ENCODE measurements around the gene APOC3. TPM values are rescaled to one million over a fixed set of nuclear protein-coding genes. Genes with fewer than 3 reads are reported as not detected.

The APOC3 gene
- total RNA-seq, 3 donors from 2014 or later = not detected

- intact Hi-C loops (cut with DNase I; ENCODE audit: low total_unique reads) = no loop called here
- no peak for DNase-seq (ENCODE audit: low spot score in 2 of 2)
- Histone ChIP-seq H3K27me3 (no peaks in the 10 kb centered on the region), H3K36me3 (no peaks in the 10 kb centered on the region), H3K4me1 (no peaks in the 10 kb centered on the region), H3K9me3 (no peaks in the 10 kb centered on the region), H3K27ac (no peak overlapping the region), H3K4me3 (no peak overlapping the region)
- TF ChIP-seq POLR2AphosphoS5 (IDR thresholded peaks at IDR 0.05) (no peak), CTCF (IDR thresholded peaks at IDR 0.05) (no peak), POLR2A (IDR thresholded peaks at IDR 0.05) (no peak)
Observed at GRCh38 chr11:116825434-116825833, 4.3 kb upstream of the APOC3 start.

- Histone ChIP-seq H3K9me3 (no peaks in the 10 kb centered on the region), H3K4me1 (no peaks in the 10 kb centered on the region), H3K27me3 (no peaks in the 10 kb centered on the region), H3K36me3 (no peaks in the 10 kb centered on the region), H3K4me3 (no peak overlapping the region), H3K27ac (no peak overlapping the region)
- intact Hi-C loops (cut with DNase I; ENCODE audit: low total_unique reads) = no loop called here
- no peak for TF ChIP-seq POLR2AphosphoS5 (IDR thresholded peaks at IDR 0.05)
- no peak for TF ChIP-seq POLR2A (IDR thresholded peaks at IDR 0.05)
- no peak for TF ChIP-seq CTCF (IDR thresholded peaks at IDR 0.05)
- no peak for DNase-seq (ENCODE audit: low spot score in 2 of 2)
Observed at GRCh38 chr11:116825854-116826750, 3.6 kb upstream of the APOC3 start.

- Histone ChIP-seq H3K27ac (no peak overlapping the region), H3K27me3 (no peaks in the 10 kb centered on the region), H3K9me3 (no peaks in the 10 kb centered on the region), H3K4me1 (no peaks in the 10 kb centered on the region), H3K4me3 (no peak overlapping the region), H3K36me3 (no peaks in the 10 kb centered on the region)
- TF ChIP-seq POLR2A (IDR thresholded peaks at IDR 0.05) = no peak
- DNase-seq (ENCODE audit: low spot score in 2 of 2) = no peak
- intact Hi-C loops (cut with DNase I; ENCODE audit: low total_unique reads) = no loop called here
Observed at GRCh38 chr11:116826751-116827431, 2.8 kb upstream of the APOC3 start.

- H3K4me1 ChIP-seq = no peaks in the 10 kb centered on the region
- H3K27me3 ChIP-seq = no peaks in the 10 kb centered on the region
- intact Hi-C loops (cut with DNase I; ENCODE audit: low total_unique reads) = no loop called here
- peak in 1 of 2 donors; percentile 36 for DNase-seq (ENCODE audit: low spot score in 2 of 2)
- no peaks in the 10 kb centered on the region for H3K9me3 ChIP-seq
- no peak overlapping the region for H3K4me3 ChIP-seq
- no peak overlapping the region for H3K27ac ChIP-seq
- no peaks in the 10 kb centered on the region for H3K36me3 ChIP-seq
- TF ChIP-seq POLR2A (IDR thresholded peaks at IDR 0.05) (no peak), CTCF (IDR thresholded peaks at IDR 0.05) (no peak), POLR2AphosphoS5 (IDR thresholded peaks at IDR 0.05) (no peak)
Observed at GRCh38 chr11:116827461-116827860, 2.2 kb upstream of the APOC3 start.

- no peak for DNase-seq (ENCODE audit: low spot score in 2 of 2)
- no peak overlapping the region for H3K4me3 ChIP-seq
- H3K27ac ChIP-seq = no peak overlapping the region
- intact Hi-C loops (cut with DNase I; ENCODE audit: low total_unique reads) = no loop called here
- no peaks in the 10 kb centered on the region for H3K9me3 ChIP-seq
- no peaks in the 10 kb centered on the region for H3K36me3 ChIP-seq
- no peak for TF ChIP-seq CTCF (IDR thresholded peaks at IDR 0.05)
- no peak for TF ChIP-seq POLR2AphosphoS5 (IDR thresholded peaks at IDR 0.05)
- no peak for TF ChIP-seq POLR2A (IDR thresholded peaks at IDR 0.05)
- H3K27me3 ChIP-seq = no peaks in the 10 kb centered on the region
- no peaks in the 10 kb centered on the region for H3K4me1 ChIP-seq
Observed at GRCh38 chr11:116828632-116829524, 829 bp upstream of the APOC3 start.
